Measurements from ENCODE around the gene RPL12. TPM values are rescaled to one million over a fixed set of nuclear protein-coding genes. Genes with fewer than 3 reads are reported as not detected.

RPL12 gene
- total and polyA plus RNA-seq, 2 donors (not counting 1 experiment from before 2014, with no cell fraction given) = 1,334 to 3,459 TPM

- ATAC-seq (ENCODE audit: low read depth) (no peak), DNase-seq (no peak)
- intact Hi-C loops (cut with micrococcal nuclease) = no loop called here
- Histone ChIP-seq H3K79me2 (ENCODE audit: control insufficient read depth, insufficient read depth, low read length) (peaks cover 3% of the 10 kb centered on the region), H3K27me3 (replicated peaks in 1 of 4; ENCODE audit: control extremely low read depth in 1 of 4, control insufficient read depth in 3 of 4, insufficient read depth in 4 of 4, low read length in 3 of 4) (no peaks in the 10 kb centered on the region), H3K4me2 (replicated peaks; ENCODE audit: low read depth, low read length, poor library complexity, severe bottlenecking) (no peak overlapping the region), H2AFZ (ENCODE audit: insufficient read depth, low read depth, low read length, poor library complexity, severe bottlenecking) (no peak overlapping the region), H3K9me3 (ENCODE audit: control extremely low read depth in 1 of 3, control insufficient read depth in 2 of 3, insufficient read depth in 1 of 3, low read length in 2 of 3) (no peaks in the 10 kb centered on the region), H3K9ac (ENCODE audit: low read length) (no peak overlapping the region), H3K36me3 (replicated peaks in 1 of 2; ENCODE audit: control extremely low read depth in 1 of 2, control insufficient read depth in 1 of 2, extremely low read depth in 1 of 2, insufficient read depth in 2 of 2, low read length in 1 of 2) (no peaks in the 10 kb centered on the region), H4K20me1 (ENCODE audit: control insufficient read depth, insufficient read depth, low read length, poor library complexity, severe bottlenecking) (no peaks in the 10 kb centered on the region), H3K4me3 (ENCODE audit: control extremely low read depth in 1 of 5, extremely low read depth in 1 of 5, insufficient read depth in 1 of 5, low read depth in 2 of 5, low read length in 4 of 5) (no peak overlapping the region), H3K4me1 (ENCODE audit: control insufficient read depth in 2 of 2, insufficient read depth in 2 of 2, low read length in 2 of 2) (peaks cover 3 to 11% of the 10 kb centered on the region in 2 donors), H3K27ac (ENCODE audit: low read length in 2 of 2) (no peak overlapping the region)
- ChIA-PET CTCF (interaction anchor here (1.1 kb wide), 2 partner anchors 16 to 19 kb away, joined by 5 to 6 read pairs; partner anchors contain the start of gene SLC2A8), POLR2A (no interaction called here)
- Mint-ChIP-seq H3K27me3 (no peaks in the 10 kb centered on the region), H3K4me1 (peaks cover 13% of the 10 kb centered on the region), H3K9me3 (ENCODE audit: insufficient read depth) (no peaks in the 10 kb centered on the region), H3K4me3 (no peak overlapping the region), H3K27ac (no peak overlapping the region)
- WGBS (ENCODE audit: insufficient coverage) = 90% methylated on average over 3 of the region's 4 CpGs
- no peak for TF ChIP-seq EZH2 (IDR thresholded peaks at IDR 0.05; ENCODE audit: borderline replicate concordance, insufficient read depth, low read depth, low read length, poor library complexity, severe bottlenecking)
- no peak for TF ChIP-seq CTCF (IDR thresholded peaks at IDR 0.05)
Observed at GRCh38 chr9:127415141-127415540, 36.1 kb downstream of the RPL12 start.

- ATAC-seq (ENCODE audit: low read depth) = no peak
- Histone ChIP-seq H3K4me1 (ENCODE audit: control insufficient read depth in 2 of 2, insufficient read depth in 2 of 2, low read length in 2 of 2) (peaks cover 3 to 5% of the 10 kb centered on the region in 2 donors), H3K4me3 (ENCODE audit: control extremely low read depth in 1 of 5, extremely low read depth in 1 of 5, insufficient read depth in 1 of 5, low read depth in 2 of 5, low read length in 4 of 5) (no peak overlapping the region), H3K4me2 (replicated peaks; ENCODE audit: low read depth, low read length, poor library complexity, severe bottlenecking) (peak overlapping the region; percentile 20), H3K36me3 (replicated peaks in 1 of 2; ENCODE audit: control extremely low read depth in 1 of 2, control insufficient read depth in 1 of 2, extremely low read depth in 1 of 2, insufficient read depth in 2 of 2, low read length in 1 of 2) (no peaks in the 10 kb centered on the region), H3K27ac (ENCODE audit: low read length in 2 of 2) (no peak overlapping the region), H3K79me2 (ENCODE audit: control insufficient read depth, insufficient read depth, low read length) (no peaks in the 10 kb centered on the region), H2AFZ (ENCODE audit: insufficient read depth, low read depth, low read length, poor library complexity, severe bottlenecking) (no peak overlapping the region), H3K9me3 (ENCODE audit: control extremely low read depth in 1 of 3, control insufficient read depth in 2 of 3, insufficient read depth in 1 of 3, low read length in 2 of 3) (no peaks in the 10 kb centered on the region), H4K20me1 (ENCODE audit: control insufficient read depth, insufficient read depth, low read length, poor library complexity, severe bottlenecking) (no peaks in the 10 kb centered on the region), H3K9ac (ENCODE audit: low read length) (no peak overlapping the region), H3K27me3 (replicated peaks in 1 of 4; ENCODE audit: control extremely low read depth in 1 of 4, control insufficient read depth in 3 of 4, insufficient read depth in 4 of 4, low read length in 3 of 4) (no peaks in the 10 kb centered on the region)
- Mint-ChIP-seq H3K27ac (no peak overlapping the region), H3K4me1 (peaks cover 8% of the 10 kb centered on the region), H3K27me3 (no peaks in the 10 kb centered on the region), H3K4me3 (no peak overlapping the region), H3K9me3 (ENCODE audit: insufficient read depth) (no peaks in the 10 kb centered on the region)
- CTCF ChIA-PET = no interaction called here
- POLR2A ChIA-PET = interaction anchor here (0.8 kb wide), 1 partner anchor 865 kb away, joined by 9 read pairs; the partner anchor contains the start of genes GOLGA2 and SWI5
- 56% methylated on average over 3 of the region's 4 CpGs for WGBS (ENCODE audit: insufficient coverage)
- no peak for TF ChIP-seq CTCF (IDR thresholded peaks at IDR 0.05)
- no peak for TF ChIP-seq EZH2 (IDR thresholded peaks at IDR 0.05; ENCODE audit: borderline replicate concordance, insufficient read depth, low read depth, low read length, poor library complexity, severe bottlenecking)
- DNase-seq = no peak
- intact Hi-C loops (cut with micrococcal nuclease) = no loop called here
Observed at GRCh38 chr9:127411122-127411521, 40.1 kb downstream of the RPL12 start.
